Right atrium auricular region (tissue), 2 donors: ENCODE data around the gene FAM50B. TPM values are rescaled to one million over a fixed set of nuclear protein-coding genes. Genes with fewer than 3 reads are reported as not detected.

Source experiments
- DNase-seq: peaks from one replicate; pipeline ENCODE4 v3.0.0-alpha.2; 2019; ENCODE audit warnings: low spot score
- H3K27ac ChIP-seq, 2 donors: fragments of 200-600 bp; sonication (generic); 1 replicate in 1 of 2; 2 replicates in 1 of 2; pipeline ENCODE4 v1.5.1; 2016 to 2019
- H3K27me3 ChIP-seq, 2 donors: fragments of 200-600 bp; sonication (generic); one replicate each; pipeline versions ENCODE4 v1.5.1 to v1.6.0; 2017 to 2019
- H3K36me3 ChIP-seq: fragments of 200-600 bp; sonication (generic); one replicate; pipeline ENCODE4 v1.5.1; 2016
- H3K4me1 ChIP-seq, 2 donors: fragments of 200-600 bp; sonication (generic); one replicate each; pipeline versions ENCODE4 v1.5.1 to v1.6.0; 2017 to 2019
- H3K4me3 ChIP-seq, 2 donors: fragments of 200-600 bp; sonication (generic); 1 replicate in 1 of 2; 2 replicates in 1 of 2; pipeline ENCODE4 v1.5.1; 2017 to 2019; ENCODE audit warnings: mild to moderate bottlenecking in 1 of 2, moderate library complexity in 1 of 2
- H3K9me3 ChIP-seq, 2 donors: fragments of 200-600 bp; sonication (generic); one replicate each; pipeline ENCODE4 v1.5.1; 2019
- total RNA-seq, 2 donors: library from RNA; depleted of rRNA; stranded (reverse); fragments of >200 nt; gene quantifications; one replicate each; pipeline ENCODE4 v1.1.0, GENCODE V29; 2016
- TF ChIP-seq, protein P1 (sequence below), 2 donors: fragments of 200-600 bp; sonication (generic); IDR thresholded peaks; one replicate each; pipeline ENCODE4 v1.5.1; 2019; ENCODE audit warnings: antibody characterized with exemption in 2 of 2

Gene FAM50B
- total RNA-seq, 2 donors from 2014 or later, result 10.0 to 19.6 TPM

DNA sequence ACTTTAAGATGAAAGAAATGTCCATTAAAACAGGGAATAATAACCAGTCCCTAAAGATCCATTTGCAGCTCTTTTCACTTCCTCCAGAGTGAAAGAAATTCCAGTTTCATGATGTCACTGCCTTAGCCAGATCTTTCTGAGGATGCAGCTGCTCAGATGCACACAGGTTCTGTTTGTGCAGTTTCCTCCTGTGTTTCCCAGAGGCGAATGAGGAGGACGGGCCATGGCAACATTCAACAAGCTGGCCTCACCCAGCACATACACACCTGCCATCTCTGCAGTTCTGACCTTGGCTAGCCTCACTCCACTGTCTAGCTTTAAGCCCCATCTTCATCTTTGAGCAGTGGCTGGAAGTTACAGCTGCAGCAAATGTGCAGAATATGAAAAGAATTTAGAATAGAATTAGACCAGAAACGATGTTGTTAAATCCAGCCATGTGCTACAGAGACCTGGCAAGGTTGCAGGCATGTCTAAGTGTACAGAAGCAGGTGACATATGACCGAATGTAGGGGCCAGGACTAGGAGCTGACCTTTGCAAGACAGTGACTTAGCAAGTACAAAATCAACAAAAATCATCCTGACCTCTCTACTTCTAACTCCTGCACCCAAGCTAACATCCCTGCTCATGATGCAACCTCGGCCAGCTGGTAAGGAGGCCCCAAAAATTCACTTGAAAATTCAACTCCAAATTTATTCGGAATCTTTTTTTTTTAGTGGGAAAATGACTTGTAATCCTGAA lies 35.0 kb downstream of the FAM50B start:
- H3K27me3 ChIP-seq, result no peaks in the 10 kb centered on the region
- no peak overlapping the region for H3K4me3 ChIP-seq
- H3K27ac ChIP-seq, result peak overlapping the region; percentile 13 to 50
- H3K4me1 ChIP-seq, result peaks cover 0 to 34% of the 10 kb centered on the region in 2 donors
- H3K9me3 ChIP-seq, result no peaks in the 10 kb centered on the region
- H3K36me3 ChIP-seq, result no peaks in the 10 kb centered on the region
- TF ChIP-seq, protein P1, sequence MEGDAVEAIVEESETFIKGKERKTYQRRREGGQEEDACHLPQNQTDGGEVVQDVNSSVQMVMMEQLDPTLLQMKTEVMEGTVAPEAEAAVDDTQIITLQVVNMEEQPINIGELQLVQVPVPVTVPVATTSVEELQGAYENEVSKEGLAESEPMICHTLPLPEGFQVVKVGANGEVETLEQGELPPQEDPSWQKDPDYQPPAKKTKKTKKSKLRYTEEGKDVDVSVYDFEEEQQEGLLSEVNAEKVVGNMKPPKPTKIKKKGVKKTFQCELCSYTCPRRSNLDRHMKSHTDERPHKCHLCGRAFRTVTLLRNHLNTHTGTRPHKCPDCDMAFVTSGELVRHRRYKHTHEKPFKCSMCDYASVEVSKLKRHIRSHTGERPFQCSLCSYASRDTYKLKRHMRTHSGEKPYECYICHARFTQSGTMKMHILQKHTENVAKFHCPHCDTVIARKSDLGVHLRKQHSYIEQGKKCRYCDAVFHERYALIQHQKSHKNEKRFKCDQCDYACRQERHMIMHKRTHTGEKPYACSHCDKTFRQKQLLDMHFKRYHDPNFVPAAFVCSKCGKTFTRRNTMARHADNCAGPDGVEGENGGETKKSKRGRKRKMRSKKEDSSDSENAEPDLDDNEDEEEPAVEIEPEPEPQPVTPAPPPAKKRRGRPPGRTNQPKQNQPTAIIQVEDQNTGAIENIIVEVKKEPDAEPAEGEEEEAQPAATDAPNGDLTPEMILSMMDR (IDR thresholded peaks at IDR 0.05), result no peak
- no peak for DNase-seq

DNA sequence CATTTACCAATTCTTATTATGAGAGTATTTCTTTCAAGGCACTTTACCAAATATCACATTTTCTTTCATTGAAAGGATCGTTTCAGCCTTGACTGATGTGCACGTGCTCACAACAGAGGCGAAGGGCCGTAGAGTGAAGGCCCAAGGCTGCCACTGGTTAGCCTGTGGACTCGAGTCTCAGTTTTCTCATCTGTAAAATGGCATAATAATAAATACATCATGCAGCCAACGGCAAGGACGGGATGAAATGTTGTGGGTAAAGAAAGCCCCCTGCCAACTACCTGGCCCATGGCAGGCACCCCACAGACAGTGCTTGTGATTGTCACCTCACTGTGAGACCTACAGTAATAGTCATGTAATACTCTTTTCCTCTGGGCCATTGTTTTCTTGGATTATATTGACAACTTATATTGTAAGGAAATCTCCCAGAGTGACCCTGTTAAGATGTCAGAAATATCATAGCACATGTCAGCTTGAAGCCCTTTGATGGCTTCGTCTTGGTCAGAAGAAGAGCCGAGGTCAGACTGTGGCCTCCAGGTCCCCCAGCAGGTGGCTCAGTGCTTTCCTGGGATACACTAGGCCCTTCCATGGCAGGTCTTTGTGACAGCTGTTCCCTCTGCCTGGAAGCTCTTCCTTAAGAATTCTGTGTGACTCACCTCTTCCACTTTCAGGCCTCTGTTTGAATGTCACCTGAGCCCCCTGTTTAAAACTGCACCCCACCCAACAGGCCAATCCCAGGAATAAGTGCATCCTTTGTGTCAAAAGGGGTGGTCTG lies 36.3 kb downstream of the FAM50B start:
- Histone ChIP-seq H3K9me3 (no peaks in the 10 kb centered on the region), H3K36me3 (no peaks in the 10 kb centered on the region), H3K4me3 (no peak overlapping the region), H3K4me1 (peaks cover 0 to 34% of the 10 kb centered on the region in 2 donors), H3K27ac (no peak overlapping the region), H3K27me3 (no peaks in the 10 kb centered on the region)
- no peak for DNase-seq
- TF ChIP-seq, protein P1 (IDR thresholded peaks at IDR 0.05), result peak in 1 of 2 donors; percentile 56

DNA sequence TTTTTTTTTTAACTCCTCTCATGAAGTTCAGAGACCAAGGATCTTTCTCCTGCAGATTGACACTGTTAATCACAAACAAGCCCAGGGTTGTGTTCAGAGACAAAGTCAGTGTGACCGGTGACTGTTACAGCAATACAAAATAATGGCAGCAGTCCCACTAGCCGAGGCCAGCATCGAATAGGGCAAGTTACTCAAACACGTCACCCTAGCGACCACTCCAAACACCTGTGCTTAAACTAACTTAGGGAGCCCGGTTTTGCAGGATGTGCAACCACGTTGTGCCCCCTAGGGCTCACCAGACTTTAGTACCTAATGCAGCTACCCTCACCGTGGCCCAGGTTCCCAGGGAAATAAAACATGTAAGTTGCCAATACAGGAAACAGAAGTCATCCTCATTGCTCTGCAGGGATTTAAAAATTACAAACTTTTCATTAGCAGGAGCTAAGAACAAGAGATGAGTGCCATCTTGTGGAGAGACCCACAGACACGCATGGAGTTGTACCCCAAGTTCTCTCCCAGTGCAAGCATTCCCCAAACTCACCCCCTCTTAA lies 38.1 kb downstream of the FAM50B start:
- TF ChIP-seq, protein P1 (IDR thresholded peaks at IDR 0.05), result peak; percentile 21 to 66
- no peak for DNase-seq
- no peaks in the 10 kb centered on the region for H3K27me3 ChIP-seq
- peaks cover 0 to 48% of the 10 kb centered on the region in 2 donors for H3K4me1 ChIP-seq
- no peaks in the 10 kb centered on the region for H3K36me3 ChIP-seq
- H3K27ac ChIP-seq, result peak overlapping the region in 1 of 2 donors; percentile 39
- H3K9me3 ChIP-seq, result no peaks in the 10 kb centered on the region
- H3K4me3 ChIP-seq, result no peak overlapping the region

DNA sequence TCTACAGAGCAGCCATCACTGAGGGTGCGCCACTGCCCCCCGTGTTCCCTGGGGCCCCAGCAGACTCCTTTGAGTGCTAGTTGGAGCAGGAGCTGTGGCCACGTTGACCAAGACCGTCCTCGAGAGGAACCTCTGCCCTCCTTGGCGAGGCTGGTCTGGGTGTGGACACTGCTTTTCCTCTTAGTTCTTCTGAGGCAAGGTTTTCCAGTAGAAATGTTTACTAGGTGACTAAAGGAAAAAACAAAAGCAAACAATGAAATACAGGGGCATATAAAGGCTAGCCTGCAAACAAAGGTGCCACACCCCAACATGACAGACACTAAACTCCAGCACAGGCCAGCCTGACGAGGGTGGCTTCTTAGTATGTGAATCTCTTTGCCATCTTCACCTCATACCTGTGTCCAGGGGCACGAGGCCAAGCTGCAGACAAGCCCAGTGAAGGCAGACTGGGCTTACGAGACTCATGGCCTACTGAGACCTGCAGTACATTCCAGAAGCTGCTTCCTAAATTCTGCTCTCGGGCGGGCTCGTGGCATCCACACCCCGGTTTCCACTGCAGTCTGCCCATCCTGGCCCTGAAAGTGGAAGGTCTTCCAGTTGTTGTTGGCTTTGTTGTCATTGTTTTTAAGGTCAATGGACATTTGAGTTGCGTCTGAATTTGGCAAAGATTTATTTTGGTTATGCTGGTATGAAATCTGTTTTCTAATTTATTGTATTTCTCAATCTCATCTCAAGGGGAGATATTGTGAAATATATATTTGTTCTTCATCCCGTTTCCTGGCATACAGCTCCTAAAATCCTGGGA lies 39.2 kb downstream of the FAM50B start:
- Histone ChIP-seq H3K4me3 (no peak overlapping the region), H3K4me1 (peaks cover 0 to 55% of the 10 kb centered on the region in 2 donors), H3K27ac (peak overlapping the region; percentile 39 to 55), H3K9me3 (no peaks in the 10 kb centered on the region), H3K27me3 (no peaks in the 10 kb centered on the region), H3K36me3 (no peaks in the 10 kb centered on the region)
- peak; percentile 83 for DNase-seq
- TF ChIP-seq, protein P1 (IDR thresholded peaks at IDR 0.05), result no peak

DNA sequence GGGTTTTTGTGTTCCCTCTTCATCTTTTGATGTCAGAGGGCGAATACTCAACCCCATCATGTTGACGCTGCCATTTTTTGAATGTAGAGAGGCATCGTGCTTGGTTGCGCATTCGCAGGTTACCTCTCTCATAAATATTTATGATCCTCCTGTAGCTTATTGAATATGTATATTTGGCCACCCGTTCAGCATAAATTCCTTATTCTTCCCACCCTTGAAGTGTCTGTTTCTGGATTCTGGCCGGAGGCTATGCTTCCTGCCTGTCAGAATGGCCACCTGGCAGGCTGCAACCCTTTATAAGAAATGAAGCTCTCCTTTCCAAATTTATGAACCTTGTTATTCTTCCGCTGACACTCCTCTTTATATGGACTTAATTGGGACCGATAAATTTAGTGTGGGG lies 40.9 kb downstream of the FAM50B start:
- no peak for DNase-seq
- Histone ChIP-seq H3K27ac (no peak overlapping the region), H3K27me3 (no peaks in the 10 kb centered on the region), H3K4me1 (peaks cover 0 to 44% of the 10 kb centered on the region in 2 donors), H3K36me3 (no peaks in the 10 kb centered on the region), H3K4me3 (no peak overlapping the region), H3K9me3 (no peaks in the 10 kb centered on the region)
- TF ChIP-seq, protein P1 (IDR thresholded peaks at IDR 0.05), result no peak
